NCI-H510A treated with DMSO at 0.1 percent for 48 hours (cell line): ENCODE measurements around the gene GRAP2.
"Not testable (repeated sequence)": the region's sequence is repeated elsewhere in the genome, so short reads cannot be mapped to it uniquely, and the experiment has no call there.

ENCODE experiments used
- DNase-seq: peaks from one replicate; lab custom pipeline; 2025; lab: John Stamatoyannopoulos, UW

The GRAP2 gene

DNA sequence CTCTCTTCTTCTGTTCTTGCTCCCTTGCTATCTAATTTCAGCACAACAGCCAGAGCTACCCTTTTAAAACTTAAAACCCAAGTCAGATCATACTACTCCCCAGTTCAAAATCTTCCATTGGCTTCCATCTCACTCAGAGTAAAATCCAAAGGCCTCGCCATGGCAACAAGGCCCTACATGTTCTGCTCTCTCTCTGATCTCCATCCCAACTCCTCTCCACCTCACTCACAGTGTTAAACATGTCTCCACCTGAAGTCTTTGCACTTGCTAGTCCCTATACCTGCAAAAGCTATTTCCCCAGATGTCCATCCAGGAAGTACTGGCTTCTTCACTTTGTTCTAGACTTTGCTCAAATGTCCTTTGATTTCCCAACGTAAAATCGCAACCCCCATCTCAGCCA lies 3.0 kb upstream of the GRAP2 start:
- no peak for DNase-seq

DNA sequence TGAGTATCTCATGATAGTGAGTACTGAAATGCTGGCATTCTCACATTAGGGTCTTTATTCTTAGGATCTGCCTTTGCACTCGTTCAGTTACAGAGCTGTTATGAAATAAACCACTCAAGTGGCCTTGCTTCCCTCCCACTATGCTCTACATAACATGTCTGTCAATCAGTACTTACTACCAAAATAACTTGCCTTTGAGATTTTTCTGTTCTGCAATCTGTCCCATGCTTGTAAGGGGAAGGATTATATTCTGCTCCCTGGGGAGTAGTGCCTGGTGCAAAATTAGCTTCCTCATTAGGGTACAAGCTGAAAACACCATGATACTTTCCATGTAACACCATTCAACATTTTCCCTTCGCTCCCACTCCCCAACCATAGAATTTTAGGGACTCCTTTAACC lies 1.9 kb upstream of the GRAP2 start:
- DNase-seq, result no peak

DNA sequence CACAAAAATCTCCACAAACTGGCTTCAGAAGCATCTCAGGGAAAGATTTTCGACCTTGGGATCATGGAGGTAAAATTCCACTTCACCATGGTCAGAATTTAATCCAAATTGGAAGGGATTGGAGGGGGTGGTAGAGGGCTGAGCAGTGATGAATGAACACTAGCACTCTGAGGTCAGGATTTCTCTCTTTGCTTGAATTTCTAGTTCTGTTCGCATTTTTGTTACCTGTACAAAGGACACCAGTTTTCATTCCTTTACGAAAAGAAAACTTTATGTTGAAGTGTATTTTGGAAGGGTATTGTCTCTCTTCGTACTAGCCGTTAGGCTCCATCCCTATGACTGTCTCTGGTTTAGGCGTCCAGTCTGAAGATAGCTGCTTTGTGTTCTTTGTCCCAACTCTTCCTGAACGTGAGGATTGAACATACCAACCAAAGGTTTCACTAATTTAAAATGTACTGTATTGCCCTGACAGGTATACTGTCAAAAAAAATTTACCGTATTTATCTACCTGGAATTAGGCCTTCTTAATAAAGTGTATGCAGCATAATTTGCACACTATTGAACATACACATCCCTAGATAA lies 772 bp downstream of the GRAP2 start:
- no peak for DNase-seq

DNA sequence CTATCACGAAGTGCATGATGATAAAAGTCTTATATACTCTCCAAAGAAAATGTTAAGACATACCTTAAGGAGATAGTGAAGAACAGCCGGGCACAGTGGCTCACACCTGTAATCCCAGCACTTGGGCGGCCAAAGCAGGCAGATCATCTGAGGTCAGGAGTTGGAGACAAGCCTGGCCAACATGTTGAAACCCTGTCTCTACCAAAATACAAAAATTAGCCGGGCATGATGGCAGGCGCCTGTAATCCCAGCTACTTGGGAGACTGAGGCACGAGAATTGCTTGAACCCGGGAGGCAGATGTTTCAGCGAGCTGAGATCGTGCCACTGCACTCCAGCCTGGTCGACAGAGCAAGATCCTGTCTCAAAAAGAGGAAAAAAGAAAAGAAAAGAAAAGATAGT lies 3.1 kb downstream of the GRAP2 start:
- DNase-seq, result not testable (repeated sequence)

DNA sequence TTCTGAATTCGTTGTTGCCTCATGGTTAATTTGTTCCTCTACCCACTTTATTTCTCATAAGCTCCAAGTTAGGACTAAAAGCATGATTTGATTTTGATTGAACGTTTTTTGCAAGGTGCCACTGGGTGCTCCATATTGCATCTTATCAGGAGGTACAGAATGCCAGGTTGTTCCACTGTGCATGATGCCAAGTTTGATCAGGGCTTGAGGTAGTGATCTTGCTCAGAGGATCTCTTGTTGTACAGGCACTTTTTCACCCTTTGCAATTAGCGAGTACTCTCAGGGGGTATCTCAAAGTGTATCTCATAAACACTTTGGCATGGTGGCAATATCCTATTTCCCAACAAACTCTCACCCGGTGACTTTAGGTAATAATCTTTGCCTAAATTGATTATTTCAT lies 4.0 kb downstream of the GRAP2 start:
- DNase-seq, result no peak

DNA sequence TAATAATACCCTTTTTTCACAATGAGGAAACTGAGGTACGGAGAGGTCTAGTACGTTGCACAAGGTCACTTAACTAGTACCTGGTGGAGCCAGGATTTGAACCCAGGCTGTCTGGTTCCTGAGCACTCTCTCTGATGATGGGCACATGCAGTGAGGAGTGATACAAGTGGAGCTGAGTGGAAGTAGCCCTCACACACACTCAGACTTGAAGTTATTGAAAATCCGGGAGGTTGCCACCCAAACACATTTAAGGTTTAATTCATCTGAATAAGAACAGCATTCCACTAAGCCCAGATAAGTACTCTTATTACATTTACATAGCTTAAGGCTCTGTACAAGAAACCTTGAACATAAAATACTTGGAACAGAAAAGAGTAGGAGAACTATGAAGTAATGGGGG lies 4.8 kb downstream of the GRAP2 start:
- no peak for DNase-seq

DNA sequence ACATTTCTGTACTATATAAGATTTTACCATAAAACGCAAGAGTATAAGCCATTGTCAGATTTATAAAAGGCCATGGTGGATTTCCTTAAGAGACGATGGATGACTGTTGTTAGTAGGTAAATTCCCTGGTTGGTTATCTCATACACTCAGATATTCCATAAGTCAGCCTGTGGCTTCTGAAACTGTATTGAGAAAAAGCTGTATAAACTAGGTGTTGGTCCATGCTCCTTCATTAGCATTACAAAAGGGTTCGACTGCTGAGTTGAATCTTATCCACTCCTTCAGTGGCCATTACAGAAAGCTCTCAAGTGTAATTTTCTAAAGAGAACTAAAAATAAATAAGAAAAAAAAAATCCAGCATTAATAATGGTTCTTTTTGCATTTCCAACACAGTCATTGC lies 5.3 kb downstream of the GRAP2 start:
- DNase-seq, result no peak

DNA sequence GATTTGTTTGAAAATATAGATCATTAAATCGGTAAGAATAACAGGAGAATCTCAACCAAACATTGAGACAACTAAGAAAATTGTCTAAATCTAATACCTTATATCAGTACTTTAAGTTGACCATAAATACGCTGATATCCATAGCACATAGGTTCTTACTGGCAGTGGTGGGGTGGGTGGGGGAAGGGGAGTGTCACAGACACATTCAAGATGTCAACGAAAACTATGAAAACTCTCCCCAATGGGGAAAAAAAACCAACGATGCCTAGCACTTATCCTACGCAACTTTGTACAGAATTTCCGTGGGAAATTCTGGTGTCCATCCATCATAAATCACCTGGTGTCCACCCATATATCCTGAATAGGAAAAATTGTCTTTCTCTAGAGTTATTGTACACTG lies 6.2 kb downstream of the GRAP2 start:
- DNase-seq, result no peak

DNA sequence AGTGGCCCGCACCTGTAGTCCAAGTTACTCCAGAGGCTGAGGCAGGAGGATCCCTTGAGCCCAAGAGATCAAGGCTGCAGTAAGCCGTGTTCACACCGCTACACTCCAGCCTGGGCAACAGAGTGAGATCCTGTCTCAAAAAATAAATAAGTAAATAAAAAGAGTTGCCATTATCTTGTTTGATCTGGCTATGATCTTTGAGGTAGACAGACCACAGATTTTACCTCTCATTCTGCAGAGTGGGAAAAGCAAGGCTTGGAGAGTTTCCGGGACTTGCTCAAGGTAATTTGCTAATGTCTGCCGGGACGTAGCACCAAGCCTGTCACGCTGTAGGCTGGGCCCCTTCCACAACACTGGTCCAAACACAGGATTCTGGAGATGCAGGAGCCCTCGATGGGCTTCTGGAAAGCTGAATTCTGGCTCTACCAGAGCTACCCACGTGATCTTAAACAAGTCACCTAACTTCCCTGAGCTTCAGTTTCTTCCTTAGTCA lies 6.8 kb downstream of the GRAP2 start:
- DNase-seq, result no peak

DNA sequence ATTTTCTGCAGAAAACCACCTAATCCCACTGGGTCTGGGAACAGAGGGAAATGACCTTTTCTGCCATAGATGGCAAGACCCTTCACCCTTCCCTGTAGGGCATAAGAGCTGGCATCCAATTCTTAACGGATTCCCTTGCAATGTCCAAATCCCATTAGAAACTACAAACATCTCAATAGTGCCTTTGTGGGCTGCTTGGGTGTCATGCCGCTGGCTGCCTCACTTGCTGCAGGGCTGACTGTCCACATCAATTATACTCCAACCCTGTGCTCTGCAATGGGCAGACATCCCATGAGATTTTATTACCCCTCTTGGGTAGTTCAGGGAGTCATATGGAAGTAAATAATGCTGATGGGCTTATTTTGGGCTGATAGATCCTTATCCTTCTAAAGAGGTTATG lies 7.3 kb downstream of the GRAP2 start:
- no peak for DNase-seq

DNA sequence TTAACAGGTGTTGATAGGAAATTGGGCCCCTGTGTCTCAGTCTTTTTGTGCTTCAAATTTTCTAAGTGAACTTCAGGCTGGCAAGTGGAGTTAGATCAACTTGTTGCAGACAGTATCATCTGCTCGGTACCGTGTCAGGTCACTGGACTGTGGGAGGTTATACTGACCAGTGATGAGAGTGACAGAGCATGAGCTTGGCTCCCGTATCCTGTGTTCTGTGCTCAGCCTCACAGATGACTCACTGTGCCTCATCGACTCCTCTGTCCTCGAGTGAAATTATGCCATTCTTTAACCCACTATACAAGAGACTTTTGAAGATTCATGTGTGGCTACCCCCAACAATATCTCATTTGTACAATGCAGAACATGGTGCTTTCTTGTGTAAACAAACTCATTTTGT lies 7.9 kb downstream of the GRAP2 start:
- no peak for DNase-seq

DNA sequence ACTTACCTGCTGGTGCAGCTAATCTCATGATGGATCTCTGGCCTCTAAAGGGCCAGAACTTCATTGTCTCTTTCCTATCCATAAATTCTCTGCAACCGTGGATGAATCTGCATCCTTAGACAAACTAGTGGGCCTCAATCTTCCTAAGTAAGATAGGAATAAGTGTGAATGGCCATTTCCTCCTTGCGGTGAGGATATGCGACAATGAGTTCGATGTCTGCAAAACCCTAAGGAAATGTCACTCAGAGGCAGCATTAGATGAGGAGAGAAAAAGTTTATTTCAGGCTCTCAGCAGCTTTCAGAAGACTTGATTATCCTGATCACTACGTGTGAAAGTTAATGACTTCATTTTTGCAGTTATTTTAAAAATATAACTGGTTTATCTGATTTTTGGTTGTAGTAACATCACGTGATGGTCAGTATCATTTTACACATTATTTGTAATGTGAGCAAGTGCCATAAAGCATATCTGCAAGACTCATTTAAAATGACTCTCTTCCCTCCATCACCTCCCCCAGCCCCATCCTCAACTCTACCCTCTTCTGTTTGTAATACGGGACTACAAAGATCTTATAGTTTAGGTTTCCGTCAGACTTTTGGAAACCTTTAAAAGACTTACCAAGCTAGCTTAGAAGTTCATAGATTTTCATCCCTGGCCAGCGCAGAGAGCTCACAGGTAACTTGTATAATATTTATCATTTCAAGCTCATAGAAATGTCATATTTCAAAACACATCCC lies 10.2 kb downstream of the GRAP2 start:
- no peak for DNase-seq

DNA sequence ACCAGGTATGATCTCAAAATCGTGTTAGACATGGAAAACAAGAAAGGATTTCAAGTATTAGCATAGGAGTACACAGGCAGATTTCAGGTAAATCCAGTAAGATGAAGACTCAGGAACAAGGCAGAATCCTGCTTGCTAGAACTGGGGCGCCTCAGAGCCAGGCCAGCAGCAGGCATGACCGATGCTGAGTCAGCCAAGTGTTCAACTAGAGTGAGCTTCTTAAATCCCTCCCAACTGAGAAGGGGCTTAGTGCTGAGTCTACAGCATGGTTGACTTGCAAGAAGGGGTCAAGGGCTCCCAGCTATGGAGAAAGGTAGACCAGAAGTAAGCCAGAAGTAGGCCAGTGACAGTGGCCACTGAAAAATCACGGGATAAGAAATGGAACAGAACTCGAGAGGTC lies 12.4 kb downstream of the GRAP2 start:
- DNase-seq, result no peak

DNA sequence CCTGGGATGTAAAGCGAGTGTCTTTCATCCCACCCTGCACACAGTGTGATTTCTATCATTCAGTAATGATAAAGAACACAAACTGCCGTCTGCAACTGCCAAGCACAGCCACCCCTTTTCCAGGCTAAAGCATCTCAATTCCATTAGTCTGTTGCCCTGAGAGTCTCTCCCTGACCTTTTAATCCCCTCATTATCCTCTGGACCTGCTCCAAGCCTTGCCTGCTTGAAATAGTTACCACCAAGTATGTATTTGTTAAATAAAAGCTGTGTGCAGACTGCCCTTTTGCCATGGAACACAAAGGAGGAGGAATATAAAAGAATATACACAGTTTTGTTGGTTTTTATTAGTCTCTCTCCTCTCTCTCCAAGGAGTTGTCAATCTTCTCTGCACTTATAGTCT lies 13.0 kb downstream of the GRAP2 start:
- DNase-seq, result no peak

DNA sequence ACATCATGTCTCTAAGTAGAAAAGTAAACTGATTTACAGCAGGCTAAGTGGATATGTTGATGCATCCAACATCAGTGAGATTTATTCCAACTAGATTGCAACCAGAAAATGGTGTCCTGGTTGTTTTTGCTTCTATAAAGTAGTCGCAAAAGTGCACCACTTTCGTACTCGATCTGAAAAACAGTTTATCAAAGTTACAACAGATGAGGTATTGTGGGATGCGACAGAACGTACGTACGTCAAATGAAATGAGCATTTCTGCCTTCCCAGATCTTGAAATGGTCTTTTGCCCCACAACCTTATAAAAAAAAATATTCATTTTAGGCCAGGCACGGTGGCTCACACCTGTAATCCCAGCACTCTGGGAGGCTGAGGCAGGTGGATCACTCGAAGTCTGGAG lies 13.7 kb downstream of the GRAP2 start:
- DNase-seq, result no peak

DNA sequence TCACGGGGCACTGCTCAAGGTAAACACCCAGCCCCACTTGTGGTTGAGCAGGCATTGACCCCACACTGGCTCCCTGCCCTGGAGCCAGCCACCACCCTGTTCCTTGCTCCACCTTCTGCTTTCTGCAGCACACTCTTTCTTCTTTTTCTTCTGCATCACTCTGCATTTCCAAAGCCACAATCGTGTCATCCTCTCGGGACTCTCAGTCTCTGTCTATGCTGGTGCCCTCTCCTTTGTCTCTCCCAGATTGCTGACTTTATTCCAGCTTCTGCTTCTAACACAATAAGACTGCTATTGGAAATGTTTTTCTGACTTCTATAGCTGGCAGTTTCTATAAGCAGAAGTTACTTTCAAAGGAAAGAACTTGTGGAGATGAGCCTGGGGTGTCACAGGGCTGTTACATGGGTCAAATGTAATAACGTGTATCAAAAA lies 14.4 kb downstream of the GRAP2 start:
- no peak for DNase-seq

DNA sequence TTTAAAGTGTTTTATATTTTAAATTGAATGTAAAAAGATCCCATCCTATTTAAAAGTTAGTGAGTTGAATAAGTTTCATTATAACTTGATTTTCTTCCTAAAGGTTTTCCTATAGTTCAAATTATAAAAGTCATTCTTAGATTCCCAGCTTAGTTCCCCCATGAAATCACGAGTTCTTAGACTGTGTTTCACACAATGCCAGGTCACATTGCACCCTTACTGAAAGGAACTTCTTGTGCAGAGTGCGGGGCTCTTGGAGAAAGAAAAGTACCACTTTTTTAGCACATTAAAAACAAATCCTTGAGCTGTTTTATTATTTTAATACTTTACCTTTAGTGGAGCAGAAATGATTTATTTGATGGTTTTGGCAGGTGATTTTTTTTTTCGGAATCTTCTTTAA lies 15.6 kb downstream of the GRAP2 start:
- DNase-seq, result no peak

DNA sequence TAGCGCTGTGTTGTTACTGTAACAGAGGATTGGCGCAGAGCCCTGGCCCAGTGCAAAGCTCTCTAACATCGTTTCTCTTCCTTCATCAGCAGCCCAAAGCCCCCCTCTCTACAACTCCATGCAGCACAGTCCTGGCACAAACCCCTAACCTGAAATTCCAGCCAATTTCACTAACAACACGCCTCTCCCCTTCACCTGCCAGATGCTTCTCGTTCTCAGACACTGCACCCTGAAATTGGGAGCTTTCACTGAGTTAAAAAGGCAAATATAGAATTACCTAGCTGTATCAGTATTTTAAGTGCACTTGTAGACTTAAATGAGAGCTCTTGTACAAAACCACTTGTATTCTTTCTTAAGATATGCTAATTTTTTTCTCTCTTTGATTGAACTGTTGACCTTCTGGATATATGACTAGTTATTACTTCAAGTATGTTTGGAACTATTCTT lies 16.3 kb downstream of the GRAP2 start:
- no peak for DNase-seq

DNA sequence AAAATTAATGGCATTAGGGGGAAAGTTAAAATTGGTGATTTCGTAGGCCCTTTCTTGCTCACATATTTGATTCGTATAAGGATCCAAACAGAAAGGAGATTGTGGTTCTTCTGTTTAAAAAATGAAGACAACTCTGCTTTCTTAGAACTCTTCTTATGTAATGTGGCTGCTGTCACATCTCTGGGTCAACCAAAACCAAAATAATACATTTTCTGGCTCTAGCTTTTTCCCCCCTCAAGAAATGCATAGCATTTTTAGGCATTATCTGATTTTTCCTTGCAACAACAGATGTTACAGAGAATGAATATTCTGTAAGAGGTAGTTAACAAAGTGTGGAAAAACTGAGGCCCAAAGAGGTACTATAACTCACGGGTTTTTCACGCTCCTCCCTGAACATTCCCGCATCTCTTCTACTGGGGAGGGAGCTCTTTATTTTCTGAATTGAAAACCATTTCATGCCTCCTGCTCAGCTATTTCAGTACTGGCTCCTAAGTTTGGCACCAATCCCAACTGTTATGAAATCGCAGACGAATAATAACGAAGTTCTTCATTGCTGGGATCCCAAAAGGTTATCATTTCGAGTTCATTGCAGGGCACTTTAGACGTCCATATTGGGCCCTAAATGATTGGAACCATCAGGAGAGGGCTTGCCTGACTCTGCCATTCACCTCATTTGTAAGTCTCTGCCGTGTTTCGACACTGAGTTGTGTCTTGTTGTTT lies 17.1 kb downstream of the GRAP2 start:
- DNase-seq, result no peak

DNA sequence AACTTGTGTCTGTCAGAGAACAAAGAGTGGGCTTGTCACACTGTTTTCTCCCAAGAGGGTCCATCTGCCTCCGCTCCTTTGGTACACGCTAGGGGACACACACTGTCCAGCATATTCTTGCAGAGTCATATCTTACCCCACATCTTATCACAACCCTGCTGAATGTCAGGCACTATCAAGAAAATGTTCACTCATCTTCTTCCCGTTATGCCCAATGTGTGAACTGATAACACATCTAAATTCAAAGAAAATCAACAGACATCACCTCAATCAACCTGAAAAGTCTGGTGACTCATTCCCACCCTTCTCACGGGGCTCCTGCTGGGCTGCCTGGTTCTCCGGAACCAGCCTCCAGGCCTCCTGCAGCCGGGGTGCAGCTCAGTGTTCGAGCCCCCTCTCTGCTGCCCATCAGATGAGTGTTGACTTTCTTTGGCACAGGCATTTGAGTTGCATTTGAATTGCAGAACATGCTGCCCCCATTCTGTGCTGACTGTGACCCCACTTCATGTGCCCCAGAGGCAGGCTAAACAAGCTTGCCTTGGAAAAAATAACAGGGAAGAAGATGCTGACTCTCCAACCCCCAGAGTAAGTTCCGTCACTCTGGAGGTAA lies 19.4 kb downstream of the GRAP2 start:
- DNase-seq, result no peak

DNA sequence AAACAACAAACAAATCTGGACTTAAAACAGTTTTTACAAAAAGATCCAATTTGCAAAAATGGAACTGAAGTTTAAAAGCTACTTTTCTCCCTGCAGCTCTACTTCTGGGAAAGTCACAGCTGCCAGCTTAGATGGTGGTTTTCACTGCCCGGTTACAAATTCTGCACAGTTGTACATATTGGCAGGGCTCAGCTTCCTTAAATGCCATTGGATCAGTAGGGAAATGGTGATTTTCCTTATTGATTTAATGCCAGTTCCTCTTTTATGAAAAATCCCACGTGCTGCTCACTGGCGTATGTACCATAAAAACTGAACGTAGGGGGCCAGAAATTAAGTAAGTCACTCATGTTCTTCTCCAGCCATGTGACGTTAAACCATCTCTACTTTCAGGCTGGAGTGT lies 22.8 kb downstream of the GRAP2 start:
- DNase-seq, result no peak

DNA sequence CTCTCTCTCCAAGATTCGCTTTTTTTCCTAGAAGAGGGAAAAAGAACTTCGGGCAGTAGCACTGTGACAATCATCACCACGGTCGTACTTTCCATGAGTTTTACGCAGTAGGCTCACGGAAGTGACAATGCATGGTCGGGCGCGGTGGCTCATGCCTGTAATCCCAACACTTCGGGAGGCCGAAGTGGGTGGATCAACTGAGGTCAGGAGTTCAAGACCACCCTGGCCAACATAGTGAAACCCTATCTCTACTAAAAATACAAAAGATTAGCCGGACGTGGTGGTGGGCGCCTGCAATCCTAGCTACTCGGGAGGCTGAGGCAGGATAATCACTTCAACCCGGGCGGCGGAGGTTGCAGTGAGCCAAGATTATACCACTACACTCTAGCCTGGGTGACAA lies 23.4 kb downstream of the GRAP2 start:
- no peak for DNase-seq

DNA sequence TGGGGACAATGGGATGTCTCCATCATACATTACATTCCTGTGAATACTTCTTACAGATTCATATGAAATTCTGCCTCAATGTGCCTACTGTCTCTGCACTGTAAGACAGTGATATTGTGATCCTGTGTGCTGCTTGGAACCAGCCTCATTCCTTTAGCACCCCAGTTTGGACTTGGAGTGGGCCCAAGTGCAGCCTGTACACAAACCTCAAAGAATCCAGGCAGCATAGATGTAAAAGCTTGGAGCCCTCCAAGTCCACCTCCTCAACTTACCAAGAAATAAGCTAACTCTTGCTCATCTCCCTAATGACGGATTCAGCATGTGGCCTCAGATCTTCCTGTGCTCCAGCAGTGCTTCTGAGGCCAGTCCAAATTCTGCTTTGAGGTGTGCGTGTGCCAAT lies 24.4 kb downstream of the GRAP2 start:
- DNase-seq, result no peak
